Measurements from ENCODE around the gene ATP1A3.

ATP1A3 gene

GRCh38 chr19:41977916-41978315 lies 16.1 kb downstream of the ATP1A3 start:
- TF ChIP-seq, protein P1, sequence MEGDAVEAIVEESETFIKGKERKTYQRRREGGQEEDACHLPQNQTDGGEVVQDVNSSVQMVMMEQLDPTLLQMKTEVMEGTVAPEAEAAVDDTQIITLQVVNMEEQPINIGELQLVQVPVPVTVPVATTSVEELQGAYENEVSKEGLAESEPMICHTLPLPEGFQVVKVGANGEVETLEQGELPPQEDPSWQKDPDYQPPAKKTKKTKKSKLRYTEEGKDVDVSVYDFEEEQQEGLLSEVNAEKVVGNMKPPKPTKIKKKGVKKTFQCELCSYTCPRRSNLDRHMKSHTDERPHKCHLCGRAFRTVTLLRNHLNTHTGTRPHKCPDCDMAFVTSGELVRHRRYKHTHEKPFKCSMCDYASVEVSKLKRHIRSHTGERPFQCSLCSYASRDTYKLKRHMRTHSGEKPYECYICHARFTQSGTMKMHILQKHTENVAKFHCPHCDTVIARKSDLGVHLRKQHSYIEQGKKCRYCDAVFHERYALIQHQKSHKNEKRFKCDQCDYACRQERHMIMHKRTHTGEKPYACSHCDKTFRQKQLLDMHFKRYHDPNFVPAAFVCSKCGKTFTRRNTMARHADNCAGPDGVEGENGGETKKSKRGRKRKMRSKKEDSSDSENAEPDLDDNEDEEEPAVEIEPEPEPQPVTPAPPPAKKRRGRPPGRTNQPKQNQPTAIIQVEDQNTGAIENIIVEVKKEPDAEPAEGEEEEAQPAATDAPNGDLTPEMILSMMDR (IDR thresholded peaks at IDR 0.05; ENCODE audit: low read depth, low read length) = no peak
- H3K4me3 ChIP-seq (ENCODE audit: low read depth, low read length) = no peak overlapping the region

DNA sequence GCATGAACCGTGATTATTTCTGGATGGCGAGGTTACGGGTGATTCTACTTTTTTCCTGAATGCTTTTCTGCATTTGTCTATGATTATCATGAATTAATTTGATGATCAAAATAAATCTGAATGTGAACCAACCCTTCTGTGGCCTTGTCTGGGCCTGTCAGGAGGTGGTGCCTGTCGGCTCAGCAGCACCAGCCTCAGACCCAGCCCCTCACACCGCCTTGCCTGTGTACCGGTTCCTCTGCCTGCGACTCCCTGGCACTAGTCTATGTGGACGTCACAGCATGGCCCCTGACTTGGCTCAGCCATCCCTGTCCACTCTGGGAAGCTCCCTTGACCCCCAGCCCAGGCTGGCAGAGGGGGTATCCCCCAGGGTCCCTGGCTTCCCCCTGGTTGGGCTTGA lies 19.4 kb downstream of the ATP1A3 start:
- no peak overlapping the region for H3K4me3 ChIP-seq (ENCODE audit: low read depth, low read length)
- TF ChIP-seq, protein P1 (IDR thresholded peaks at IDR 0.05; ENCODE audit: low read depth, low read length) = no peak

GRCh38 chr19:41971363-41971762 lies 22.7 kb downstream of the ATP1A3 start:
- TF ChIP-seq, protein P1 (IDR thresholded peaks at IDR 0.05; ENCODE audit: low read depth, low read length) = no peak
- H3K4me3 ChIP-seq (ENCODE audit: low read depth, low read length) = no peak overlapping the region

GRCh38 chr19:41969772-41970458 lies 24.1 kb downstream of the ATP1A3 start:
- TF ChIP-seq, protein P1 (IDR thresholded peaks at IDR 0.05; ENCODE audit: low read depth, low read length) = no peak
- H3K4me3 ChIP-seq (ENCODE audit: low read depth, low read length) = no peak overlapping the region

GRCh38 chr19:41968751-41969595 lies 25.1 kb downstream of the ATP1A3 start:
- no peak overlapping the region for H3K4me3 ChIP-seq (ENCODE audit: low read depth, low read length)
- TF ChIP-seq, protein P1 (IDR thresholded peaks at IDR 0.05; ENCODE audit: low read depth, low read length) = no peak

DNA sequence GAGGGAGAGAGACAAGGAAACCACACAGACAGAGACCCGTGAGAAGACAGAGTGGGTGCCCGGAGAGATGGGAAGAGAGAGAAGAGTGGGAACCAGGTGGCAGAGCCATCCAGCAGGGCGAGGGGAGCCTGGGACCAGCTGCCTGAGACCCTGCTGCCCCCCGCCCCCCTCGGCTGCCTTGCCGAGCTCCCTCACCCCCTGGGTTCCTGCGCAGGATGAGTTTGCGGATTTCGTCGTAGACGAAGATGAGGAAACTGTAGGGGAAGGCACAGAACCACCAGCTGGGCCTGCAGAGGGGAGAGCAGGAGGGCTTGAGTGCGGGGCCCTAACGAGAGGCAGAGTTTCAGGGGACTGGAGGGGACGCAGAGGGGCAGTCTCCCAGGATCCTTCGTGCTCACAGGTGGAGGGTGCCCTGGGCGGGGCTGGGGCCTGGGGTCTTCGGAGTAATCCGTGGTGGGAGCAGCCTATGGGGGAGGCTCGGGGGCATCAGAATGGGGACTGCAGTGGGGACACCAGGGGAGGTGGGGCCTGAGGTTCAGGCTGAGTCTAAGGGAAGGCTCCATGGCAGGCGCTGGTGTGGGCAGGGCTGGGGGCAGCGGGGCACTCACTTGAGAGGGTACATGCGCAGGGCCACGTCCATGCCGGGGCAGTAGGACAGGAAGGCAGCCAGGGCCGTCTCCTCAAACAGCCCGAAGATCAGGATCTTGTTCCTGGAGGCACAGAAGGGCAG lies 26.8 kb downstream of the ATP1A3 start:
- TF ChIP-seq, protein P1 (IDR thresholded peaks at IDR 0.05; ENCODE audit: low read depth, low read length) = no peak
- H3K4me3 ChIP-seq (ENCODE audit: low read depth, low read length) = no peak overlapping the region
